Endodermal cell (in vitro differentiated cells): Measurements from ENCODE around the gene OSBPL7. TPM values are rescaled to one million over a fixed set of nuclear protein-coding genes. Genes with fewer than 3 reads are reported as not detected.

ENCODE experiments used
- DNase-seq: peaks from one replicate; pipeline ENCODE4 v3.0.0-alpha.2; 2017
- H3K27ac ChIP-seq: 2 replicates; pipeline ENCODE4 v1.5.1; 2013; ENCODE audit warnings: mild to moderate bottlenecking, low read depth, low read length, moderate library complexity
- H3K27me3 ChIP-seq: 2 replicates; pipeline ENCODE4 v1.6.1; 2013; ENCODE audit warnings: mild to moderate bottlenecking, low read length, moderate library complexity; ENCODE audit not compliant: insufficient read depth, control insufficient read depth, poor library complexity, severe bottlenecking
- H3K36me3 ChIP-seq: 2 replicates; pipeline ENCODE4 v1.7.0; 2013; ENCODE audit warnings: mild to moderate bottlenecking, low read length, moderate library complexity; ENCODE audit not compliant: control insufficient read depth, insufficient read depth
- H3K4me1 ChIP-seq: one replicate; pipeline ENCODE4 v1.7.0; 2013; ENCODE audit warnings: low read length; ENCODE audit not compliant: control insufficient read depth, insufficient read depth
- H3K4me3 ChIP-seq: 2 replicates; pipeline ENCODE4 v1.5.1; 2013; ENCODE audit warnings: mild to moderate bottlenecking, low read length, moderate library complexity
- H3K9ac ChIP-seq: 2 replicates; pipeline ENCODE4 v1.6.1; 2013; ENCODE audit warnings: mild to moderate bottlenecking, low read length, moderate library complexity; ENCODE audit not compliant: poor library complexity, severe bottlenecking; ENCODE audit errors: extremely low read depth
- H3K9me3 ChIP-seq: 2 replicates; pipeline ENCODE4 v1.6.1; 2013; ENCODE audit warnings: mild to moderate bottlenecking, low read length, moderate library complexity; ENCODE audit not compliant: control insufficient read depth
- H3K27ac Mint-ChIP-seq: 2 replicates; pipeline ENCODE4 v1.8.0; 2020; ENCODE audit warnings: mixed read lengths
- H3K27me3 Mint-ChIP-seq: 2 replicates; pipeline ENCODE4 v1.8.0; 2021; ENCODE audit warnings: mild to moderate bottlenecking, mixed read lengths; ENCODE audit not compliant: insufficient read depth
- H3K36me3 Mint-ChIP-seq: 2 replicates; pipeline ENCODE4 v1.8.0; 2020; ENCODE audit warnings: low read depth, mixed read lengths
- H3K4me1 Mint-ChIP-seq: 2 replicates; pipeline ENCODE4 v1.8.0; 2020; ENCODE audit warnings: mixed read lengths
- H3K4me3 Mint-ChIP-seq: 2 replicates; pipeline ENCODE4 v1.8.0; 2020; ENCODE audit warnings: mild to moderate bottlenecking, moderate library complexity, mixed read lengths
- H3K9me3 Mint-ChIP-seq: 2 replicates; pipeline ENCODE4 v1.8.0; 2020; ENCODE audit warnings: mild to moderate bottlenecking, mixed read lengths
- WGBS, 2 experiments: methylation state at CpG; one replicate each; pipeline versions ENCODE4 v1.1.5 to v1.1.7; 2013; ENCODE audit warnings: missing lambda C conversion rate in 2 of 2, mixed read lengths in 1 of 2; ENCODE audit not compliant: insufficient coverage in 1 of 2, insufficient read length in 1 of 2; 5-methylcytosine and 5-hydroxymethylcytosine counted together
- total RNA-seq, 2 donors: library from RNA; stranded (reverse); fragmentation: NEBNext Ultra II Directional in 1 of 2; extraction: Animal tissue kit (Norgen Biotek cat#: 25700) in 1 of 2; gene quantifications; 2 replicates in 1 of 2; 3 replicates in 1 of 2; pipeline ENCODE4 v1.2.1, GENCODE V29; 2021
- TF ChIP-seq, protein P1 (sequence below): fragments of 200-600 bp; sonication (generic); conservative IDR thresholded peaks from 2 replicates; pipeline ENCODE4 v1.5.0; 2021; ENCODE audit warnings: antibody characterized with exemption, mild to moderate bottlenecking

The OSBPL7 gene
- total RNA-seq, 2 donors from 2014 or later: 11.4 to 15.5 TPM

DNA sequence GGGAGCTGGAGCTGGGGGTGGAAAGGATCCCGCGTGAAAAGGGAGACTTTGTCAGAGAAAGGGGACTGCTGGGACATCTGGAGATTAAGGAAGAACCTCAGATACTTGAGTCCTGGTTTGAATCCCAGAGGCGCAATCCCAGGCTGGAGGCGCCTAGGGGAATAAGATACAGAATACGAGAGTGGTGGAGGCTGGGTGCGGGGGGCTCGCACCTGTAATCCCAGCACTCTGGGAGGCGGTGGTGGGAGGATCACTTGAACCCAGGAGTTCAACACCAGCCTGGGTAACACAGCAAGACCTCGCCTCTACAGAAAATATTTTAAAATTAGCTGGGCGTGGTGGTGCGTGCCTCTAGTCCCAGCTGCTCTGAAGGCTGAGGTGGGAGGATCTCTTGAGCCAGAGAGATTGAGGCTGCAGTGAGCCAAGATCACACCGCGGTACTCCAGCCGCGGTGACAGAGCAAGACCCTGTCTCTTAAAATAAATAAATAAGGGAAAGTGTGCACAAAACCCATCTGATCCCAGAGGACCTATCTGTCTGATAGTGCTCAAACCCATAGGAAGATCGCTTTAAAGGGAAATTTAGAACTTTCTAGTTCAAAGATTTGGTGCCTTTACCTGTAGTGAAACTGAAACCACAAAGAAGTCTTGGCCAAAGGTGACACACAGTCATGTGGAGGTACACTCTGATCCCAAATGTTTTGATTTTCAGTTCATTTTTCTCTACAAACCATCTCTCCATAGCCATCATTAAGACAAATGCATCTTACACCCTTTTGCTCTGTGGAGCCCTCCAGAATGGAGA lies 20.1 kb upstream of the OSBPL7 start:
- TF ChIP-seq, protein P1, sequence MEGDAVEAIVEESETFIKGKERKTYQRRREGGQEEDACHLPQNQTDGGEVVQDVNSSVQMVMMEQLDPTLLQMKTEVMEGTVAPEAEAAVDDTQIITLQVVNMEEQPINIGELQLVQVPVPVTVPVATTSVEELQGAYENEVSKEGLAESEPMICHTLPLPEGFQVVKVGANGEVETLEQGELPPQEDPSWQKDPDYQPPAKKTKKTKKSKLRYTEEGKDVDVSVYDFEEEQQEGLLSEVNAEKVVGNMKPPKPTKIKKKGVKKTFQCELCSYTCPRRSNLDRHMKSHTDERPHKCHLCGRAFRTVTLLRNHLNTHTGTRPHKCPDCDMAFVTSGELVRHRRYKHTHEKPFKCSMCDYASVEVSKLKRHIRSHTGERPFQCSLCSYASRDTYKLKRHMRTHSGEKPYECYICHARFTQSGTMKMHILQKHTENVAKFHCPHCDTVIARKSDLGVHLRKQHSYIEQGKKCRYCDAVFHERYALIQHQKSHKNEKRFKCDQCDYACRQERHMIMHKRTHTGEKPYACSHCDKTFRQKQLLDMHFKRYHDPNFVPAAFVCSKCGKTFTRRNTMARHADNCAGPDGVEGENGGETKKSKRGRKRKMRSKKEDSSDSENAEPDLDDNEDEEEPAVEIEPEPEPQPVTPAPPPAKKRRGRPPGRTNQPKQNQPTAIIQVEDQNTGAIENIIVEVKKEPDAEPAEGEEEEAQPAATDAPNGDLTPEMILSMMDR: no peak
- Mint-ChIP-seq H3K27me3 (peaks cover 29% of the 10 kb centered on the region), H3K4me3 (peak overlapping the region; percentile 85), H3K36me3 (peaks cover 1% of the 10 kb centered on the region), H3K4me1 (peaks cover 14% of the 10 kb centered on the region), H3K27ac (no peak overlapping the region), H3K9me3 (no peaks in the 10 kb centered on the region)
- no peak for DNase-seq
- Histone ChIP-seq H3K9me3 (no peaks in the 10 kb centered on the region), H3K4me1 (peaks cover 17% of the 10 kb centered on the region), H3K36me3 (no peaks in the 10 kb centered on the region), H3K27me3 (peaks cover 17% of the 10 kb centered on the region), H3K27ac (no peak overlapping the region), H3K9ac (no peak overlapping the region), H3K4me3 (no peak overlapping the region)
- WGBS, 2 experiments: 71 to 76% methylated on average over 12 to 16 of the region's 16 CpGs

DNA sequence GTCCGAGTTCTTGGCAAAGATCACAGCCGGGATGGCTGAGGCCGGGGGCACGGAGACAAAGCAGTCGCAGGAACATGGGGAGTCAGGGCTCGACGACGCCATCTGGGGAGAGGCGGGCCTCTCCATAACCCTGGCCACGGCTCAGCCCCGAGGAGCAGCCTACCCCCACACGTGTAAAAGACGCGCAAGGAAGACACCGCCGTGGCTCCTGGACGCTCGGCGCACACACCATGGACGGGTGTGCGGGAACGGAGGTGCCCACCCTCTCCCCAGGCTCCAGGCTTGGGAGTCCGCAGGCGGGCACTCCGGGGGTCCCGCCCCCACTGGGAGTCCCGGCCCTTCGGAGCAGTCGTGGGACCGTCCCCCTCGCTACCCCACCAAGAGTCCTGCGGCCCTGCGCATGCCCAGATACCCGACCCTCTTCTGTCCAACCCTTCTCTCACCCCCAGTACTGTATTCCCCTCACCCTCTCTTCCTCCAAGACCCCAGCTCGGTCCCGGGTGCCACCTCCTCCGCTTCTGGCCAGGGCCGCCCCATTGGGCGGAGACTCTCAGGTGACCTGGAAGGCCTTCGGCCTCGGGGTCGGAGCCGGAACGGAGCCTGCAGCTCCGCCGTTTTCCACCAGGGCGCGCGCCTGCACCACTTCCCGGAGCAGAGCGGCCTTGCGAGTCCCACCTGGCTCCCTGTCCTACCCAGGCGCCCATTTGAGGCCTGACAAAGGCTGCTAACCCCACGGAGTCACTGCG lies 19.3 kb upstream of the OSBPL7 start, which contains the start of gene SCRN2:
SCRN2 (minus strand) TSS at position 532 of the 746 bp plus-strand sequence; CDS start at position 102, 430 bp downstream.
- peaks cover 14% of the 10 kb centered on the region for H3K4me1 Mint-ChIP-seq
- TF ChIP-seq, protein P1: peak; percentile 97
- no peak within 1 kb of the TSS for H3K27ac ChIP-seq

DNA sequence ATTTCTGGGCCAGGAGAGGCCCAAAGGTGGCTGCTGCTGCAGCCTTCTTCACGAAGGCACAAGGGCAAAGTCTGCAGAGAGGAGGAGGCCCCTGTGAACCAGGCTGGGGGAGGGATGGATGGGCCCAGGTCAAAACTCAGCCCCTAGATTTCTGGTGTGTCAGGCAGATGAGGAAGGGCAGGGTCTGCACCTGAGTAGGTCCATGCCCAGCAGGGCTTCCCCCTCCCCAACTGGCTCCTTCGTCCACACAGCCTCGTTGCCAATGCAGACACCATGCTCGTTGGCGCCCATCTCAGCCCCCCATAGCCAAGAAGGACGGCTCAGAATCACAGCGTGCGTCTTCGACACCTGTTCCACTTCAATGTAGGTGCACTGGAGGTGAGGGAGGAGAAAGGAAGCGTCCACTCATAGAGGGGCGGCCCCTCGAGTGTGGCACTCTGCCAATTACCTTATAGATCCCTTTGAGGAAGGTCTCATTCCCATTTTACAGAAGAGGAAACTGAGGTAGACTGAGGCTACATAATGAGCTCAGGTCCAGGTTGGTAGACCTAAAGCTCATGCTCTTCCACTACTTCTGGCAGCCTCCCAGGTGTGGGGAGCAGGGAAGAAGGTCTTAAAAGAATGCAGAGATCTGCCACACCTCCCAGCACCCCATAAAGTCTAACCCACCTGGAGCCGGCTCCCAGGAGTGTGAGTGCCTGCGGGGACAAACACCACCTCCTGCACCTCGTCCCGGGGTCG lies 18.6 kb upstream of the OSBPL7 start:
- H3K36me3 Mint-ChIP-seq: peaks cover 3% of the 10 kb centered on the region
- peak overlapping the region; percentile 90 for H3K4me3 ChIP-seq
- peaks cover 17% of the 10 kb centered on the region for H3K4me1 ChIP-seq
- no peak overlapping the region for H3K27ac ChIP-seq
- no peak for DNase-seq
- H3K4me1 Mint-ChIP-seq: peaks cover 14% of the 10 kb centered on the region
- no peaks in the 10 kb centered on the region for H3K9me3 ChIP-seq
- peaks cover 13% of the 10 kb centered on the region for H3K27me3 Mint-ChIP-seq
- peak overlapping the region; percentile 62 for H3K9ac ChIP-seq
- no peaks in the 10 kb centered on the region for H3K36me3 ChIP-seq
- TF ChIP-seq, protein P1: no peak
- peak overlapping the region; percentile 85 for H3K4me3 Mint-ChIP-seq
- H3K9me3 Mint-ChIP-seq: no peaks in the 10 kb centered on the region
- 66 to 70% methylated on average over 11 to 17 of the region's 17 CpGs for WGBS, 2 experiments
- H3K27ac Mint-ChIP-seq: peak overlapping the region; percentile 72
- H3K27me3 ChIP-seq: peaks cover 2% of the 10 kb centered on the region

More for the DNA sequence above, 19.3 kb upstream of the OSBPL7 start, which contains the start of gene SCRN2:
- Histone ChIP-seq H3K4me3 (peak within 1 kb of the TSS; percentile 90), H3K27me3 (peaks cover 9% of the 10 kb centered on the region), H3K36me3 (no peaks in the 10 kb centered on the region), H3K9ac (peak within 1 kb of the TSS; percentile 62), H3K4me1 (peaks cover 17% of the 10 kb centered on the region), H3K9me3 (no peaks in the 10 kb centered on the region)
- DNase-seq: peak; percentile 100
- Mint-ChIP-seq H3K36me3 (peaks cover 1% of the 10 kb centered on the region), H3K27ac (peak within 1 kb of the TSS; percentile 81), H3K4me3 (peak within 1 kb of the TSS; percentile 85), H3K27me3 (peaks cover 21% of the 10 kb centered on the region), H3K9me3 (no peaks in the 10 kb centered on the region)
- 1 to 2% methylated on average over 30 to 55 of the region's 55 CpGs for WGBS, 2 experiments
